Panc1 (cell line): ENCODE results near the gene IKBKG. TPM values are rescaled to one million over a fixed set of nuclear protein-coding genes. Genes with fewer than 3 reads are reported as not detected.

ENCODE experiments used
- ATAC-seq: fragments of 200-7000 bp; cut with Tn5 transposase; 2 replicates; pipeline ENCODE4 v1.9.1; 2020; ENCODE audit warnings: mild to moderate bottlenecking, moderate library complexity
- BruUV-seq: library from RNA; stranded (reverse); fragments of 400-500 nt; replicated peaks from 2 replicates; lab custom pipeline; 2021; lab: Mats Ljungman, UMichigan
- CTCF ChIA-PET: fragments of 300-600 bp; sonication (Branson Sonifier 250); formaldehyde crosslinking; loops from one replicate; lab custom pipeline; 2022; ENCODE audit warnings: antibody characterized with exemption; lab: Charles Lee
- POLR2A ChIA-PET: fragments of 300-600 bp; sonication (Branson Sonifier 250); formaldehyde crosslinking; loops from one replicate; lab custom pipeline; 2022; ENCODE audit warnings: antibody characterized with exemption; lab: Charles Lee
- DNase-seq: peaks from one replicate; pipeline ENCODE4 v3.0.0-alpha.2; 2010; ENCODE audit warnings: low read depth, low spot score
- H3K27ac ChIP-seq: 2 replicates; pipeline ENCODE4 v1.5.1; 2011; ENCODE audit warnings: mild to moderate bottlenecking, low read length, inconsistent platforms
- H3K27me3 ChIP-seq: fragments of 200-500 bp; sonication (Bioruptor generic); 2 replicates; pipeline ENCODE4 v1.6.0; 2014; ENCODE audit warnings: low read length, inconsistent platforms; ENCODE audit not compliant: control insufficient read depth, insufficient read depth
- H3K36me3 ChIP-seq: fragments of 200-500 bp; sonication (Bioruptor generic); 2 replicates; pipeline ENCODE4 v1.5.1; 2014; ENCODE audit warnings: inconsistent platforms, mild to moderate bottlenecking, low read length, moderate library complexity; ENCODE audit not compliant: control insufficient read depth, insufficient read depth
- H3K4me1 ChIP-seq: 2 replicates; pipeline ENCODE4 v1.5.1; 2011; ENCODE audit warnings: inconsistent platforms, mild to moderate bottlenecking, low read length, moderate library complexity; ENCODE audit not compliant: control insufficient read depth, insufficient read depth
- H3K4me3 ChIP-seq, 2 experiments: 2 replicates each; pipeline ENCODE4 v1.5.1; 2011 to 2012; ENCODE audit warnings: low read depth in 2 of 2, low read length in 2 of 2, mild to moderate bottlenecking in 2 of 2, inconsistent platforms in 1 of 2, moderate library complexity in 1 of 2
- H3K9me3 ChIP-seq: fragments of 200-500 bp; sonication (Bioruptor generic); 2 replicates; pipeline ENCODE4 v1.5.1; 2014; ENCODE audit warnings: low read depth, mild to moderate bottlenecking, inconsistent platforms, low read length, moderate library complexity; ENCODE audit not compliant: control insufficient read depth, insufficient read depth
- CTCF ChIP-seq: fragments of 450-650 bp; IDR thresholded peaks from 2 replicates; pipeline ENCODE4 v1.5.1; 2017; ENCODE audit warnings: mild to moderate bottlenecking
- POLR2AphosphoS5 ChIP-seq: IDR thresholded peaks from 2 replicates; pipeline ENCODE4 v1.6.1; 2012; ENCODE audit warnings: mild to moderate bottlenecking, low read depth, low read length, moderate library complexity
- REST ChIP-seq, 2 experiments: IDR thresholded peaks; 2 replicates each; pipeline ENCODE4 v1.6.1; 2011 to 2012; ENCODE audit warnings: low read depth in 2 of 2, control low read depth in 1 of 2, low read length in 1 of 2, mild to moderate bottlenecking in 1 of 2, moderate library complexity in 1 of 2; ENCODE audit not compliant: insufficient read depth in 1 of 2
- SIN3A ChIP-seq: IDR thresholded peaks from 2 replicates; pipeline ENCODE4 v1.6.1; 2012; ENCODE audit warnings: low read depth, mild to moderate bottlenecking, low read length, moderate library complexity, borderline replicate concordance; ENCODE audit not compliant: insufficient read depth
- TCF7L2 ChIP-seq: IDR thresholded peaks from 2 replicates; pipeline ENCODE4 v1.6.1; 2011; ENCODE audit warnings: mild to moderate bottlenecking, low read depth, low read length, inconsistent platforms
- in situ Hi-C: cut with HindIII; loops from 2 replicates; pipeline ENCODE4 v1.10.0; 2016; ENCODE audit warnings: low sequenced_read_pairs, low pct_unique_long_range_greater_than_20kb
- intact Hi-C: fragments of 100-400 bp; cut with micrococcal nuclease; formaldehyde crosslinking; loops from one replicate; pipeline ENCODE4 v1.10.0; 2022; ENCODE audit not compliant: unreplicated experiment
- total RNA-seq: library from RNA; stranded (reverse); gene quantifications from one replicate; pipeline ENCODE4 v1.2.1, GENCODE V29; 2021; ENCODE audit not compliant: unreplicated experiment

IKBKG gene
- total RNA-seq, 1 experiment from 2014 or later = 76.3 TPM

GRCh38 chrX:154531626-154532025 is 15.8 kb upstream of the IKBKG start:
- in situ Hi-C loops (no loop called here), intact Hi-C loops (no loop called here)
- POLR2A ChIA-PET = interaction anchor here (1.1 kb wide), 1 partner anchor 42 kb away, joined by 4 read pairs; no protein-coding TSS in a partner anchor

GRCh38 chrX:154532690-154533089 is 14.7 kb upstream of the IKBKG start:
- TF ChIP-seq TCF7L2 (no peak), REST (IDR thresholded peaks at IDR 0.05; ENCODE audit: insufficient read depth in 1 of 2, low read depth in 2 of 2, low read length in 1 of 2) (no peak), POLR2AphosphoS5 (no peak), SIN3A (no peak), CTCF (no peak)
- DNase-seq = no peak
- Histone ChIP-seq H3K4me1 (peaks cover 10% of the 10 kb centered on the region), H3K36me3 (peaks cover 10% of the 10 kb centered on the region), H3K27me3 (no peaks in the 10 kb centered on the region), H3K9me3 (no peaks in the 10 kb centered on the region), H3K4me3 (no peak overlapping the region), H3K27ac (no peak overlapping the region)
- no peak for ATAC-seq
- POLR2A ChIA-PET = no interaction called here
- BruUV-seq = no TSS peak
- CTCF ChIA-PET = interaction anchor here (1.1 kb wide), 1 partner anchor 160 kb away, joined by 3 read pairs; no protein-coding TSS in a partner anchor
- in situ Hi-C loops (no loop called here), intact Hi-C loops (no loop called here)

More at GRCh38 chrX:154531626-154532025, 15.8 kb upstream of the IKBKG start:
- H3K36me3 ChIP-seq = peaks cover 10% of the 10 kb centered on the region
- H3K27ac ChIP-seq = no peak overlapping the region
- no peak overlapping the region for H3K4me3 ChIP-seq
- no peaks in the 10 kb centered on the region for H3K27me3 ChIP-seq
- H3K9me3 ChIP-seq = no peaks in the 10 kb centered on the region
- TF ChIP-seq POLR2AphosphoS5 = no peak
- TF ChIP-seq CTCF = no peak
- TF ChIP-seq REST (IDR thresholded peaks at IDR 0.05; ENCODE audit: insufficient read depth in 1 of 2, low read depth in 2 of 2, low read length in 1 of 2) = no peak
- TF ChIP-seq SIN3A = no peak
- no peak for TF ChIP-seq TCF7L2
- DNase-seq = no peak
- H3K4me1 ChIP-seq = peaks cover 19% of the 10 kb centered on the region
- no TSS peak for BruUV-seq
- CTCF ChIA-PET = interaction anchor here (0.6 kb wide), 1 partner anchor 13 kb away, joined by 6 read pairs; no protein-coding TSS in a partner anchor
- no peak for ATAC-seq
